HepG2 (cell line): Measurements from ENCODE around the gene EIF2S2. TPM values are rescaled to one million over a fixed set of nuclear protein-coding genes. Genes with fewer than 3 reads are reported as not detected.

ENCODE experiments used
- AGO2 ChIP-seq: fragments of 200-400 bp; formaldehyde crosslinking; optimal IDR thresholded peaks from 2 replicates; pipeline ENCODE3; 2017; ENCODE audit warnings: mild to moderate bottlenecking, low read depth, low read length, moderate library complexity
- ATAD3A ChIP-seq: sonication (generic); formaldehyde crosslinking; IDR thresholded peaks from 2 replicates; pipeline ENCODE4 v1.4.0; 2020; ENCODE audit warnings: missing genetic modification reagents
- ATF3 ChIP-seq: sonication (generic); formaldehyde crosslinking; IDR thresholded peaks from 2 replicates; pipeline ENCODE4 v1.4.0; 2020; ENCODE audit warnings: missing genetic modification reagents
- FLYWCH1 ChIP-seq: sonication (generic); formaldehyde crosslinking; IDR thresholded peaks from 2 replicates; pipeline ENCODE4 v1.8.1; 2023; ENCODE audit warnings: mild to moderate bottlenecking, missing genetic modification reagents
- FOSL2 ChIP-seq: sonication (generic); formaldehyde crosslinking; IDR thresholded peaks from 2 replicates; pipeline ENCODE4 v1.4.0; 2020; ENCODE audit warnings: missing genetic modification reagents
- MTERF4 ChIP-seq: sonication (generic); formaldehyde crosslinking; IDR thresholded peaks from 2 replicates; pipeline ENCODE4 v1.8.0; 2023; ENCODE audit warnings: mild to moderate bottlenecking, missing genetic modification reagents
- NFE2L1 ChIP-seq: sonication (generic); formaldehyde crosslinking; IDR thresholded peaks from 2 replicates; pipeline ENCODE4 v1.4.0; 2020; ENCODE audit warnings: missing genetic modification reagents, mild to moderate bottlenecking, borderline replicate concordance
- NPAS2 ChIP-seq: sonication (generic); formaldehyde crosslinking; IDR thresholded peaks from 2 replicates; pipeline ENCODE4 v1.8.0; 2022; ENCODE audit warnings: mild to moderate bottlenecking, missing genetic modification reagents, borderline replicate concordance
- POLR2AphosphoS5 ChIP-seq: IDR thresholded peaks from 2 replicates; pipeline ENCODE4 v1.6.1; 2012; ENCODE audit warnings: low read depth, low read length
- RFX1 ChIP-seq: fragments of 450-650 bp; IDR thresholded peaks from 2 replicates; pipeline ENCODE4 v1.6.1; 2017
- SALL2 ChIP-seq: sonication (generic); formaldehyde crosslinking; IDR thresholded peaks from 2 replicates; pipeline ENCODE4 v1.8.1; 2023; ENCODE audit warnings: mild to moderate bottlenecking, missing genetic modification reagents, inconsistent platforms
- SP2 ChIP-seq: sonication (generic); formaldehyde crosslinking; IDR thresholded peaks from 2 replicates; pipeline ENCODE4 v1.5.1; 2020; ENCODE audit warnings: mild to moderate bottlenecking, missing genetic modification reagents
- SUZ12 ChIP-seq: fragments of 150-350 bp; IDR thresholded peaks from 2 replicates; pipeline ENCODE4 v1.6.1; 2014; ENCODE audit warnings: low read depth, low read length
- TFDP2 ChIP-seq: sonication (generic); formaldehyde crosslinking; IDR thresholded peaks from 2 replicates; pipeline ENCODE4 v1.4.0; 2020; ENCODE audit warnings: missing genetic modification reagents
- ZBTB7A ChIP-seq: sonication (generic); formaldehyde crosslinking; IDR thresholded peaks from 2 replicates; pipeline ENCODE4 v1.8.0; 2022; ENCODE audit warnings: mild to moderate bottlenecking, missing genetic modification reagents
- ZFYVE20 ChIP-seq: sonication (generic); formaldehyde crosslinking; IDR thresholded peaks from 2 replicates; pipeline ENCODE4 v1.8.0; 2023; ENCODE audit warnings: low read depth, mild to moderate bottlenecking, moderate library complexity, missing genetic modification reagents, borderline replicate concordance
- ZNF160 ChIP-seq: sonication (generic); formaldehyde crosslinking; IDR thresholded peaks from 2 replicates; pipeline ENCODE4 v1.8.0; 2022; ENCODE audit warnings: mild to moderate bottlenecking, inconsistent platforms, missing genetic modification reagents
- ZNF225 ChIP-seq: sonication (generic); formaldehyde crosslinking; IDR thresholded peaks from 2 replicates; pipeline ENCODE4 v1.4.0; 2020; ENCODE audit warnings: mild to moderate bottlenecking, missing genetic modification reagents
- ZNF274 ChIP-seq: sonication (generic); formaldehyde crosslinking; IDR thresholded peaks from 2 replicates; pipeline ENCODE4 v1.5.1; 2020; ENCODE audit warnings: mild to moderate bottlenecking, missing genetic modification reagents
- ZNF343 ChIP-seq: sonication (generic); formaldehyde crosslinking; IDR thresholded peaks from 2 replicates; pipeline ENCODE4 v1.4.0; 2020; ENCODE audit warnings: mild to moderate bottlenecking, missing genetic modification reagents
- ZNF354B ChIP-seq: sonication (generic); formaldehyde crosslinking; IDR thresholded peaks from 2 replicates; pipeline ENCODE4 v1.8.0; 2022; ENCODE audit warnings: mild to moderate bottlenecking, missing genetic modification reagents
- ZNF501 ChIP-seq: sonication (generic); formaldehyde crosslinking; IDR thresholded peaks from 2 replicates; pipeline ENCODE4 v1.5.1; 2020; ENCODE audit warnings: mild to moderate bottlenecking, moderate library complexity, missing genetic modification reagents
- ZNF746 ChIP-seq: sonication (generic); formaldehyde crosslinking; IDR thresholded peaks from 2 replicates; pipeline ENCODE4 v1.8.0; 2022; ENCODE audit warnings: mild to moderate bottlenecking, missing genetic modification reagents
- ZNF775 ChIP-seq: sonication (generic); formaldehyde crosslinking; IDR thresholded peaks from 2 replicates; pipeline ENCODE4 v1.4.0; 2020; ENCODE audit warnings: missing genetic modification reagents, mild to moderate bottlenecking, moderate library complexity, borderline replicate concordance
- ZNF792 ChIP-seq: IDR thresholded peaks from 2 replicates; pipeline ENCODE4 v1.6.1; 2016
- polyA plus RNA-seq, 8 experiments: library from polyadenylated mRNA; depleted of rRNA in 3 of 8; stranded (reverse) in 7 of 8; unstranded in 1 of 8; fragments of >200 nt; fragmentation: Illumina TruSeq in 4 of 8; extraction: Trizol in 4 of 8; gene quantifications; 2 replicates each; pipeline versions ENCODE4 v1.2.1 to v1.2.3, GENCODE V29; 2011 to 2016; ENCODE audit warnings: low read depth in 4 of 8, missing spikeins in 1 of 8, mixed read lengths in 1 of 8; ENCODE audit not compliant: insufficient read depth in 1 of 8
- total RNA-seq, 5 experiments: library from RNA; depleted of rRNA; stranded (reverse); fragments of >200 nt; fragmentation: Illumina TruSeq; extraction: Trizol; gene quantifications; 2 replicates each; pipeline ENCODE4 v1.2.3, GENCODE V29; 2016; ENCODE audit warnings: low read depth in 1 of 5
- TF ChIP-seq, protein P1 (sequence below): sonication (generic); formaldehyde crosslinking; IDR thresholded peaks from 2 replicates; pipeline ENCODE4 v1.8.1; 2023; ENCODE audit warnings: mild to moderate bottlenecking, missing genetic modification reagents, borderline replicate concordance

EIF2S2 gene
- total and polyA plus RNA-seq, 2 of the 13 experiments (the other 11 are each of a cell fraction or from before 2014, with no cell fraction given) = 126 to 213 TPM

GRCh38 chr20:34111702-34112599, at the start of gene EIF2S2 (continued):
- TF ChIP-seq ZFYVE20 (peak; percentile 95), RFX1 (peak; percentile 98), ZNF746 (CRISPR knock-in tag) (peak; percentile 63; the same call in 1 of the 2 replicates), MTERF4 (peak; percentile 94; the same call in 1 of the 2 replicates), POLR2AphosphoS5 (peak; percentile 98), NPAS2 (CRISPR knock-in tag) (no peak), ZNF775 (CRISPR knock-in tag) (peak; percentile 83; the same call in 1 of the 2 replicates), ZNF343 (peak; percentile 97), NFE2L1 (CRISPR knock-in tag) (peak; percentile 94), SALL2 (CRISPR knock-in tag) (peak; percentile 97), AGO2 (peak; percentile 96), ZNF501 (CRISPR knock-in tag) (peak; percentile 97), FOSL2 (CRISPR knock-in tag) (peak; percentile 39), ZNF792 (CRISPR knock-in tag) (peak; percentile 95), SUZ12 (peak; percentile 96), ATF3 (peak; percentile 98), FLYWCH1 (CRISPR knock-in tag) (0 out of 2 replicates have a peak, but pooled peaks have one; percentile 52), ZNF160 (CRISPR knock-in tag) (peak; percentile 83; the same call in 1 of the 2 replicates), ZNF354B (CRISPR knock-in tag) (peak; percentile 74), ZNF274 (CRISPR knock-in tag) (peak; percentile 92), TFDP2 (CRISPR knock-in tag) (peak; percentile 99), ATAD3A (CRISPR knock-in tag) (no peak; the same call in 1 of the 2 replicates), SP2 (CRISPR knock-in tag) (no peak), ZNF225 (CRISPR knock-in tag) (peak; percentile 98), ZBTB7A (CRISPR knock-in tag) (peak; percentile 46)
- TF ChIP-seq, protein P1, sequence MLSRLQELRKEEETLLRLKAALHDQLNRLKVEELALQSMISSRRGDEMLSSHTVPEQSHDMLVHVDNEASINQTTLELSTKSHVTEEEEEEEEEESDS = peak; percentile 94; the same call in 1 of the 2 replicates
